HCT116 (cell line): ENCODE data around the gene CES3.
"Not testable (repeated sequence)": the region's sequence is repeated elsewhere in the genome, so short reads cannot be mapped to it uniquely, and the experiment has no call there.

Experiments used
- CTCF ChIP-seq, 3 experiments: fragments of 200-600 bp in 1 of 3; sonication (generic) in 1 of 3; IDR thresholded peaks in 2 of 3; conservative IDR thresholded peaks in 1 of 3; 2 replicates each; pipeline ENCODE4 v1.5.1; 2012 to 2017; ENCODE audit warnings: low read depth in 2 of 3, low read length in 2 of 3, antibody characterized with exemption in 1 of 3, borderline replicate concordance in 1 of 3, control low read depth in 1 of 3, mild to moderate bottlenecking in 1 of 3, mixed read lengths in 1 of 3, mixed run types in 1 of 3, moderate library complexity in 1 of 3; ENCODE audit not compliant: insufficient read depth in 1 of 3
- ELF1 ChIP-seq: IDR thresholded peaks from 2 replicates; pipeline ENCODE4 v1.6.1; 2012; ENCODE audit warnings: low read depth, borderline replicate concordance
- EZH2 ChIP-seq: fragments of 200-600 bp; sonication (generic); IDR thresholded peaks from 2 replicates; pipeline ENCODE4 v1.6.1; 2017; ENCODE audit warnings: antibody characterized with exemption, mixed run types
- JUND ChIP-seq: IDR thresholded peaks from 2 replicates; pipeline ENCODE4 v1.6.1; 2012
- POLR2AphosphoS5 ChIP-seq: IDR thresholded peaks from 2 replicates; pipeline ENCODE4 v1.6.1; 2011; ENCODE audit warnings: mild to moderate bottlenecking, low read depth, low read length, moderate library complexity
- REST ChIP-seq: IDR thresholded peaks from 2 replicates; pipeline ENCODE4 v1.6.1; 2012; ENCODE audit warnings: low read depth
- SIN3A ChIP-seq: IDR thresholded peaks from 2 replicates; pipeline ENCODE4 v1.6.1; 2012; ENCODE audit warnings: low read depth
- TCF7L2 ChIP-seq: IDR thresholded peaks from 2 replicates; pipeline ENCODE4 v1.7.0; 2011; ENCODE audit warnings: borderline replicate concordance, inconsistent platforms; ENCODE audit not compliant: insufficient read depth, insufficient read length; ENCODE audit errors: extremely low read depth
- YY1 ChIP-seq: IDR thresholded peaks from 2 replicates; pipeline ENCODE4 v1.6.1; 2011; ENCODE audit warnings: low read length, low read depth, moderate library complexity, mild to moderate bottlenecking; ENCODE audit not compliant: insufficient replicate concordance; ENCODE audit errors: extremely low read depth
- ZBTB33 ChIP-seq: IDR thresholded peaks from 2 replicates; pipeline ENCODE4 v1.6.1; 2011; ENCODE audit warnings: mild to moderate bottlenecking, low read length, moderate library complexity; ENCODE audit not compliant: insufficient replicate concordance; ENCODE audit errors: extremely low read depth

- TF ChIP-seq CTCF (IDR thresholded peaks at IDR 0.05 in 2 of 3, conservative IDR thresholded peaks at IDR 0.05 in 1 of 3; ENCODE audit: borderline replicate concordance in 1 of 3, insufficient read depth in 1 of 3, low read depth in 2 of 3, low read length in 2 of 3); YY1; EZH2; ZBTB33; POLR2AphosphoS5; TCF7L2; JUND; SIN3A; REST; ELF1: not testable (repeated sequence)
Measured at GRCh38 chr16:66956154-66956457, 5.0 kb upstream of the CES3 start.
